ENCODE measurements around the gene ASPM. TPM values are rescaled to one million over a fixed set of nuclear protein-coding genes. Genes with fewer than 3 reads are reported as not detected.
A peak's percentile ranks its signal among the peaks of the same experiment; 100 is the strongest.

Gene ASPM
- total RNA-seq, 1 donor from 2014 or later = 38.6 TPM

GRCh38 chr1:197150336-197151005 lies 4.0 kb upstream of the ASPM start:
- Mint-ChIP-seq H3K4me3 (no peak overlapping the region), H3K36me3 (no peaks in the 10 kb centered on the region), H3K27ac (no peak overlapping the region), H3K9me3 (no peaks in the 10 kb centered on the region), H3K4me1 (ENCODE audit: unreplicated experiment) (peaks cover 15% of the 10 kb centered on the region), H3K27me3 (no peaks in the 10 kb centered on the region)
- no peak for DNase-seq (ENCODE audit: extremely low spot score, unreplicated experiment)
- no peak for TF ChIP-seq CTCF (conservative IDR thresholded peaks at IDR 0.05)

GRCh38 chr1:197149340-197149739 lies 2.9 kb upstream of the ASPM start:
- no peaks in the 10 kb centered on the region for H3K36me3 Mint-ChIP-seq
- peaks cover 15% of the 10 kb centered on the region for H3K4me1 Mint-ChIP-seq (ENCODE audit: unreplicated experiment)
- no peaks in the 10 kb centered on the region for H3K27me3 Mint-ChIP-seq
- no peak overlapping the region for H3K27ac Mint-ChIP-seq
- DNase-seq (ENCODE audit: extremely low spot score, unreplicated experiment) = no peak
- peak overlapping the region; percentile 14 for H3K4me3 Mint-ChIP-seq
- H3K9me3 Mint-ChIP-seq = no peaks in the 10 kb centered on the region
- no peak for TF ChIP-seq CTCF (conservative IDR thresholded peaks at IDR 0.05)

- H3K36me3 Mint-ChIP-seq = peaks cover 22% of the 10 kb centered on the region
- H3K4me1 Mint-ChIP-seq (ENCODE audit: unreplicated experiment) = peaks cover 23% of the 10 kb centered on the region
- H3K9me3 Mint-ChIP-seq = no peaks in the 10 kb centered on the region
- H3K4me3 Mint-ChIP-seq = peak overlapping the region; percentile 96
- H3K27me3 Mint-ChIP-seq = no peaks in the 10 kb centered on the region
- peak overlapping the region; percentile 79 for H3K27ac Mint-ChIP-seq
- no peak for DNase-seq (ENCODE audit: extremely low spot score, unreplicated experiment)
- no peak for TF ChIP-seq CTCF (conservative IDR thresholded peaks at IDR 0.05)
Observed at GRCh38 chr1:197145446-197146024, 934 bp downstream of the ASPM start.

GRCh38 chr1:197144570-197145325 lies 1.7 kb downstream of the ASPM start:
- TF ChIP-seq CTCF (conservative IDR thresholded peaks at IDR 0.05) = no peak
- Mint-ChIP-seq H3K27ac (no peak overlapping the region), H3K9me3 (no peaks in the 10 kb centered on the region), H3K27me3 (no peaks in the 10 kb centered on the region), H3K4me3 (peak overlapping the region; percentile 96), H3K36me3 (peaks cover 23% of the 10 kb centered on the region), H3K4me1 (ENCODE audit: unreplicated experiment) (peaks cover 23% of the 10 kb centered on the region)
- no peak for DNase-seq (ENCODE audit: extremely low spot score, unreplicated experiment)

- Mint-ChIP-seq H3K27me3 (no peaks in the 10 kb centered on the region), H3K27ac (no peak overlapping the region), H3K9me3 (no peaks in the 10 kb centered on the region), H3K4me3 (peak overlapping the region; percentile 57), H3K36me3 (peaks cover 23% of the 10 kb centered on the region), H3K4me1 (ENCODE audit: unreplicated experiment) (peaks cover 18% of the 10 kb centered on the region)
- TF ChIP-seq CTCF (conservative IDR thresholded peaks at IDR 0.05) = no peak
- no peak for DNase-seq (ENCODE audit: extremely low spot score, unreplicated experiment)
Observed at GRCh38 chr1:197143276-197143675, 3.2 kb downstream of the ASPM start.

Measured in type B pancreatic cell (in vitro differentiated cells).